IPS DF 4.7 (cell line): ENCODE measurements around the gene TOM1L2.

Experiments used
- DNase-seq: peaks from one replicate; pipeline ENCODE4 v3.0.0-alpha.2; 2013; ENCODE audit warnings: low spot score; ENCODE audit errors: extremely low read depth

TOM1L2 gene

DNA sequence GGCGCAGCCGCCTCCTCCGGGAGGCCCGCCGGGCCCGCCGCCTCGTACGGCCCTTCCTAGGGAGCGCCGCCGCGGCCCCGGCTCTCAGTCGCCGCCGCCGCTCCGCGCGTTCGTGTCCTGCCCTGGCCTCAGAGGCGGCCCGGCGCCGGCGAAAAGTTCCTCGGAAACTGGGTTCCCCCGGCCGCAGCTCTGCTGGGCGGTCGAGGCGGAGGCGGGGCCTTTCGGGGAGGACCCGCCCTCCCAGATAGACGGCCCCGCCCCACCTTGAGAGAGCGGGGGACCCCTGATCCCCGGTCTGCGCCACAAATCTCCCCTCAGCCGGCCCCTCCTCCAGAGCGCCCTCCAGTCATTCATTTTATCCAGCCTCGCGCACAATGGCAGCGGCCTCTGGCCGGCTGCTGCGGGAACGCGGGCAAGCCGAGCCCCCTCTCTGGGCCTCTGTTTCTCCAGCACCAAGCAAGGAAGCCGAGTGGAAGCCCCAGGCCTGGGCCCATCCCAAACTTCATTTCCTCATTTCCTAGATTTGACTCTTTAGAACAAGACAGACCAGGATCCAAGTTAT is 135.3 kb downstream of the TOM1L2 start, which contains the start of gene SREBF1:
SREBF1 (minus strand) TSS at position 169 of the 562 bp plus-strand sequence. CDS start 169 bp downstream, outside the sequence.
- no peak for DNase-seq

DNA sequence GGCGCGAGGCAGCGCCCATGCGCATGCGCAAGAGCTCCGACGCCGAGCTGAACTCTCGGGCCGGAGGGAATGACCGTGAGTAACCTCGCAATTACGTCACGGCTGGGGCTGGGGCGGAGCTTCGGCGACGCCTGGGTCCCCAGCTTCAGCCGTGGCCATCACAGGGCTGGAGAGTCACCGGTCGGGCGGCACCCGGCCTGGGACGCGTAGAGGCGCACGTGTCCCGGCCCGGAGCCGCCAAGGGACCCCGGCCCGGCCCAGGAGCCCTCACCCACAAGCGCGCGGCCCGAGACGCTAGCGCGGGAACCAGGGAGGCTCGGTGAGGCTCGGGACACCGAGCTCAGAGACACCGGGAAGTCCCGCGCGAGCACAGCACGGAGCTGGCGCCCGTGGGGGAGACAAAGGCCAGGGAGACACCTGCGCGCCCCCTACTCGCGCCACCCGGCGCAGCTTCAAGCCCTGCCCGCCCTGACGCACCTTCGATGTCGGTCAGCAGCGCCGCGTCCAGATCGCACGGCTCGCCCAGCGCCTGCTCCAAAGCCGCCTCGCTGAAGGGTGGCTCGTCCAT is 135.9 kb downstream of the TOM1L2 start:
- DNase-seq: no peak

DNA sequence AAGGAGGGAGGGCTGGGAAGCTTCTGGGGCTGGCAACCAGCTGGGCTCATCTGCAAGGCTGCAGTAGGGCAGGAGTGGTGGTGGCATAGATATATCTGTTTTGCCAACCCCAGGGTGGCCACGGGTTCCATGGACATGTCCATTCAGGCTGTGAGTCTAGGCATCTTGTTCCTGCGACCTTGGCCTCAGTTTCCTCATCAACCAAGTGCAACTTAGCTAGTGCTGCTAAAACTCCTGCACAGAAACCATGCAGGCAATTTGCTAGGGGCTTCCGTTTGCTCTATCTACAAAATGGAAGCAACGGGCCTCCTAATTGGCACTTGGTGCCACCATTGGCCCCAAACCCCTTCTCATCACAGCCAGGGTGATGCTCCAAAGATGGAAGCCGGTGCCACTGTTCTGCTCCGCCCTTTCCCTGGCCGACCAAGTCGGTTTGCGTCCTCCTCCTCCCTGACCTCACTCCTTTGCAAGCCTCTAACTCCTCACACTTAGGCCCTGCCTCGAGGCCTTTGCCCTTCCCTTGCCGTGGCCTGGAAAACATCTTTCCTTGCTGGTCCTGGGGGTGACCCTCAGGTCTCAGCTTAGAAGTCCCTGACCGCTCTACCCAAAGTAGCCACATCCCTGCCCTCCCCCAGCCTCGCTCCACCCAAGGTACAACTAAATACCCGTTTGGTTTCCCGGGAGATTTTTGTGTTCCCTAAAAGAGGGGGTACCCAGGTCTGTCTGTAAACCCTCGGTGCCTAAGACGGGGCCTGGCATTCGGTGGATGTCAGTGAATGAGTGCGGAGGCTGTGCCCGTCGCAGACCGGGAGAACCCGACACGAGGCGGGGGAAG is 136.6 kb downstream of the TOM1L2 start:
- no peak for DNase-seq

DNA sequence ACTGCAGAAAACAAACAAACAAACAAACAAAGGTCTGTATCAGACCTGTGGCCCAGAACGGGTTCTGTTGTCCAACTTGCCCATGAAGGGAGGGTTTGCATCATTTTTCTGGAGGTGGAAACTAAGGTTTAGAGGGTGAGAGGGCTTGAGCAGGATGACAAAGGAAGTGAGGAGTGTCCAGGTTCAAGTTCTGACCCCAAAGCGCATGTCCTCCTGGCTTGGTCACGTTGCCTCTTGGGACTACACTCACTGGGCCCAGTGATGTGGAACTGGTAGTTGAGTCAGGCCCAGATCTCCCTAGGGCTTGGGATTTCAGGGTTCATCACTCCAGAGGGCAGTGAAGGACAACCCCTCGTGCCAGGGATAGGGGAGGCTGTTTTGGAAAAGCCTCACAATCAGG is 137.2 kb downstream of the TOM1L2 start:
- no peak for DNase-seq

DNA sequence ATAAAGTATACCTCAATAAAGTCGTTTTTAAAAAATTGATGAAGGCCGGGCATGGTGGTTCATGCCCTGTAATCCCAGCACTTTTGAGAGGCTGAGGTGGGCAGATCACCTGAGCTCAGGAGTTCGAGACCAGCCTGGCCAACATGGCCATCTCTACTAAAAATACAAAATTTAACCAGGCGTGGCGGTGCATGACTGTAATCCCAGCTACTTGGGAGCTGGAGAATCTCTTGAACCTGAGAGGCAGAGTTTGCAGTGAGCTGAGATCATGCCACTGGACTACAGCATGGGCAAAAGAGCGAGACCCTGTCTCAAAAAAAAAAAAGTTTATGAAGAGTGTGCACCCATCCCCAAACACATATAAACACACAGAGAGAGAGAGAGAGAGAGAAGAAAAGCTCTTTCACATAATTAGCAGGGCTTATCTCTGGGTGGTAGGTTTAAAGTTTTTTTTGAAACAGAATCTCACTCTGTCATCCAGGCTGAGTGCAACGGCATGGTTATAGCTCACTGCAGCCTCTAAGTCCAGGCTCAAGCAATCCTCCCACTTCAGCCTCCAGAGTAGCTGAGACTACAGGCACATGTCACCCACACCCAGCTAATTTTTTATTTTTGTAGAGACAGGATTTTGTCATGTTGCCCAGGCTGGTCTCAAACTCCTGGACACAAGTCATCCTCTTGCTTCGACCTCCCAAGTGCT is 138.4 kb downstream of the TOM1L2 start:
- DNase-seq: no peak

- DNase-seq: no peak
These were observed 140.2 kb downstream of the TOM1L2 start for GRCh38 chr17:17832032-17832363.

- DNase-seq: no peak
These were observed 140.8 kb downstream of the TOM1L2 start for GRCh38 chr17:17831208-17832031.

DNA sequence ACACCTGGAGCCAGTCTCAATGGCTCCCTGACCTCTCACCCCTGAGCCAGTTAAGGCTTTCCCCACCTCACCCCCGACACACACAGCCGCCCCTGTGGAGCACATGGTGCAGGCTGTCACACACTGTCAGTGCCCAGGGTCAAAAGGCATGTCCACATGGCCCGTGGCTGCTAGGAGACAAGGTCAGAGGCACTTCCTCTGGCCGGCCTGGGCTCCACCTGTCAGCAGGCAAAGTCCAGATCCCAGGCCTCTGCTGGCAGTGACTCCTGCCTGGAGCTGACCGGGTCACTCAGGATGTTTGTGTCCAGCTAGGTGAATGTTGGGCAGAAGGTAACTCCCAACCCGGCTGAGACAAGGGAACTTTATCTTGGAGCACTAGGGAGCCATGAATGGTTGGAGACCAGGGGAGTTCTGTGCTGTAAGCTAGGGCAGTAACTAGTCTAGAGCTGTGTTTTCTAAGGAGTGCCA is 141.4 kb downstream of the TOM1L2 start:
- no peak for DNase-seq

GRCh38 chr17:17830269-17830567 is 142.0 kb downstream of the TOM1L2 start:
- DNase-seq: no peak

GRCh38 chr17:17827826-17828621 is 144.2 kb downstream of the TOM1L2 start:
- DNase-seq: no peak

DNA sequence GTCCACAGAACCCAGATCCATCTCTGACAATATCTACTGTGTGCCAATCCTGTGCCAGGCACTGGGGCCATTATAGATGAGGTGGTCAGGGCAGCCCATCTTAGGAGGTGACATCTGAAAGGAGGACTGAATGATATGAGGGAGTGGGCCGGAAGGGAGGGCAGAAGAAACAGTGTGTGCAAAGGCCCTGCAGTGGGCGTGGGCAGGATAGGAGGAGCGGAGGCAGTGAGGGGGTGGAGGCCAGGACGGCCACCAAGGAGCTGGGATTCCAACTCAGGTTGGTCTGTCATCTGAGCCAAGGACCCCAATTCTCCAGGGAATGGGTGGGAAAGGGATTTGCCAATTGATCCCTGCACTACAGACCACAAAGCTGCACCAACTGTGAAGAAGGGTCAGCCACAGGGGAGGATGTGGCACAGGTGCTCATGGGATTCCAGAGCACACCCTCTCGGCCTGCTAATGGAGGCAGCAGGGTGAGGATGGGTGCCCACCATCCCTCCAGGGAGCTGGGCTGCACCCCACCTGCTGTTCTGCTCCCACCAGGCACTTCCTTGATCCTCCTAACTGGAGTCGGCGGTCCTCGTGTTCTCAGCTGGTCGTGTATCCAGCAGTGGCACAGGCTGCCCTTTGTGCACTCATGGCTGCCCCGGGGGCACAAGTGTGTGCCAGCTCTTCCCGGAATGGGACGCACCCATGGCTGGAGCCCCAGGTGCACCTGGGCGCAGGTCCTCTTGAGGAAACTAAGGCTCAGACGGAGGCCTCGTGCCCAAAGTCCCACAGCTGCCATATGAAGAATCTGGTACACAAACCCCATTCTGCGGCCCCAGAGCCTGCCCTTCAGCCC is 145.0 kb downstream of the TOM1L2 start:
- DNase-seq: no peak

DNA sequence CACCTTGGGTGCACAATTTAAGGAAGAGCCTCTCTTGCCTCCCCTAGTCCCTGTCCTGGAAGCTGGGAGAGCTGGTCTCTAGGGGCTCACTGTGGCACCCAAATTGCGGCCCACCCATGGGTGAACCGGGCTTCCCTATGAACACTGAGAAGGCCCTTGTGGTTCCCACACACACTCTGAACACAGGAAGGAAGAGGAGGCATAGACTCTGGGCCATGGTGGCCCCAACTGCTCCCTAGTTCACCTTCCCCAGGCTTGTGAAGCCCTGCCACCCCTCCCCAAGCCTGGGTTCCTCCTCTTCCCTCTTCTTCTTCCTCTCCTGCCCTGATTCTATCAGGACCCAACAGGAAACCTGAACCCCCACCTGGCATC is 145.9 kb downstream of the TOM1L2 start:
- DNase-seq: no peak

DNA sequence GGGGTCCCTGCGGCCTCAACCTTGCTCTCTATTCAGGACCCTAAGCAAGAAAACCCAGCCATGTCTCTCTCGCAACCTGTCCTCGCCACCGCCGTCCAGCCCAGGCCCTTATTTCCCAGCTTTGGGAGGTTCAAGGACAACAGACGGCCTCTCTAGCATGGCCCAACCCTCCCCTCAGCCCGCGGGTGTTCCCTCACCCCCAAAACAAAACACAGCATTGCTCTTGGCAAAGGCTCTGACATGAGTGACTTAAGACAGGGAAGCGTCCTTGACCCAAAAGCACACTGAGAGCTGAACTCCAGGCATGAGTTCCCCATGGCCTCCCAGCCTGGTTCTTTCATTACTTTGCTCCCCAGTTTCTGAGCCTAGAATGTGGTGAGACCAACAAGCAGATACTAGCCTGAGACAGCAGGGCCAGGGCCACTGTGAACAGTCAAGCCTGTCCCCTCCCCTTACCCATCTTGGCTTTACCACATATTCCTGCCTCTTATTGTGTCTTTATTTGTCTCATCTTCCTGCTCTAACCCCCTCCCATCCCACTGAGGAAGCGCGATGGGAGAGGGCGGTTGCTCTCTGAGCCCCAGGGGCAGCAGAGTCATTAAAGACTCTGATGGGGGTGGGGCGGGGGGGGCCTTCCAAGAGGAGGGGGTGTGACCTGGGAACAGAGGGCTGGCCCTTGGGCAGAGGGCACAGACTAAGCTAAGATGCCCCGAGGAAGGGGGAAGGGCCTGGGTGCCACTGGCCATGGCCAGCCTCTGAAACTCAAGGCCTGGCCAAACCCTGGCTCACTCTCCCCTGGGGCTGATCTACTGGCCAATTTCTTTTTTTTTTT is 147.2 kb downstream of the TOM1L2 start:
- no peak for DNase-seq

GRCh38 chr17:17824119-17824782 is 147.9 kb downstream of the TOM1L2 start:
- DNase-seq: no peak

GRCh38 chr17:17823433-17824118 is 148.6 kb downstream of the TOM1L2 start:
- DNase-seq: no peak

DNA sequence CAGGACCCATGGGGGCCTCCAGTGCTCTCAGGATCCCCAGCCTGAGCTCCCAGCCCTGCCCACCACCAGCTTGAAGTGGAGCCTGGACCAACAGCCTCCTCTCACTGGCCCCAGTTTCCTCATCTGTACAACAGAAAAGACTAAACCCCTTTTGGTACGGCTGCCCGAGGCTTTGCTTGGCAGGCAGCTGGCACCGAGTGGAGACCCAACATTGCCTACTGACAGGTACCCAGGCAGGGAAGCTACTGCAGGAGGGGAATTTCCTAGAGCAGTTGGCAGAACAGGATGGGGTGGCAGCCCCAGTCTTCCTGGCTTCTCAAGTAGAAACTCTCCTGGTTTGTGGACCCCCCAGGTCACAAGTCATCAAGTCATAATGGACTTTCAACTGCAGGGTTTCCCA is 149.6 kb downstream of the TOM1L2 start:
- DNase-seq: no peak

DNA sequence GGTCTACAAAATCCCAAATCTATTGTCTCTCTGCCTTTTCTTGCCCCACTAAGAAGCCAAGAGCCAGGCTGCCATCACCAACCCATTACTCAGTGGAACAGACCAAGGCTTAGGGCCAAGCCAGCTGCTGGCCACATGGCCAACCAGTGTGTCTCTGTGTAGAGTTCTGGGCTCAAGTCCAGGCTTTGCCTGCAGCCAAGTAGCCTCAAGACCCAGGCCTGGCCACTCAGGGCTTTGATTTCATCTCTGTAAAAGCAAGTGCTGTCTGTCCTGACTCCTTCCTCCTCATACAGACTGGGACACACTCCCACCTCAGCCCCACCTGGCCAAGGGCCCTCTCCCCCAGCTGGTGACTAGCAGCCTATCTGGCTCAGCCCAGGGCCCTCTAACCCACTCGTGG is 150.0 kb downstream of the TOM1L2 start:
- DNase-seq: no peak
